ENCODE data around the gene DMBX1. TPM values are rescaled to one million over a fixed set of nuclear protein-coding genes. Genes with fewer than 3 reads are reported as not detected.

The DMBX1 gene
- total RNA-seq, 5 donors from 2014 or later (not counting 1 experiment from before 2014, with no cell fraction given), result not detected

- 15% methylated on average over 28 of the region's 58 CpGs for WGBS (ENCODE audit: insufficient coverage)
- Histone ChIP-seq H3K4me1 (ENCODE audit: control insufficient read depth in 1 of 2, extremely low read depth in 1 of 2, insufficient read depth in 2 of 2, low read length in 2 of 2) (peaks cover 0 to 24% of the 10 kb centered on the region in 2 experiments), H3K27ac (ENCODE audit: low read length) (no peak overlapping the region), H3K9me3 (no peaks in the 10 kb centered on the region), H3K4me3 (ENCODE audit: control insufficient read depth in 1 of 2, extremely low read depth in 1 of 2, low read length in 1 of 2) (no peak overlapping the region), H3K27me3 (replicated peaks in 1 of 2; ENCODE audit: control insufficient read depth in 2 of 2, extremely low read depth in 1 of 2, insufficient read depth in 2 of 2, low read length in 1 of 2) (peaks cover 22 to 78% of the 10 kb centered on the region in 2 experiments), H3K36me3 (ENCODE audit: control insufficient read depth in 2 of 2, extremely low read depth in 1 of 2, insufficient read depth in 1 of 2, low read length in 1 of 2) (no peaks in the 10 kb centered on the region)
- CTCF ChIA-PET, result no interaction called here
- peaks cover 20 to 21% (median 21%) of the 10 kb centered on the region in 3 donors for H3K4me1 Mint-ChIP-seq
- no peak overlapping the region for H3K27ac Mint-ChIP-seq
- peaks cover 46 to 78% of the 10 kb centered on the region in 2 donors for H3K27me3 Mint-ChIP-seq
- POLR2A ChIA-PET, result no interaction called here
- DNase-seq (no peak), ATAC-seq (replicated peaks in 1 of 4) (no peak)
- no peaks in the 10 kb centered on the region for H3K9me3 Mint-ChIP-seq
- no peak overlapping the region for H3K4me3 Mint-ChIP-seq
- no peaks in the 10 kb centered on the region for H3K36me3 Mint-ChIP-seq
Measured at GRCh38 chr1:46485564-46486431, 3.8 kb upstream of the DMBX1 start.

- POLR2A ChIA-PET, result no interaction called here
- H3K36me3 ChIP-seq (ENCODE audit: control insufficient read depth in 2 of 2, extremely low read depth in 1 of 2, insufficient read depth in 1 of 2, low read length in 1 of 2), result no peaks in the 10 kb centered on the region
- no peak overlapping the region for H3K27ac Mint-ChIP-seq
- H3K9me3 ChIP-seq, result no peaks in the 10 kb centered on the region
- no peak overlapping the region for H3K4me3 ChIP-seq (ENCODE audit: control insufficient read depth in 1 of 2, extremely low read depth in 1 of 2, low read length in 1 of 2)
- H3K9me3 Mint-ChIP-seq, result no peaks in the 10 kb centered on the region
- peaks cover 20 to 21% (median 21%) of the 10 kb centered on the region in 3 donors for H3K4me1 Mint-ChIP-seq
- no peak overlapping the region for H3K4me3 Mint-ChIP-seq
- ATAC-seq (replicated peaks in 1 of 4) (no peak), DNase-seq (no peak)
- H3K36me3 Mint-ChIP-seq, result no peaks in the 10 kb centered on the region
- CTCF ChIA-PET, result no interaction called here
- H3K27me3 Mint-ChIP-seq, result peaks cover 48 to 78% of the 10 kb centered on the region in 2 donors
- peaks cover 19 to 81% of the 10 kb centered on the region in 2 experiments for H3K27me3 ChIP-seq (replicated peaks in 1 of 2; ENCODE audit: control insufficient read depth in 2 of 2, extremely low read depth in 1 of 2, insufficient read depth in 2 of 2, low read length in 1 of 2)
- H3K27ac ChIP-seq (ENCODE audit: low read length), result no peak overlapping the region
- H3K4me1 ChIP-seq (ENCODE audit: control insufficient read depth in 1 of 2, extremely low read depth in 1 of 2, insufficient read depth in 2 of 2, low read length in 2 of 2), result peaks cover 0 to 27% of the 10 kb centered on the region in 2 experiments
- WGBS (ENCODE audit: insufficient coverage), result 60% methylated on average over 1 of the region's 8 CpGs
Measured at GRCh38 chr1:46486432-46487015, 3.1 kb upstream of the DMBX1 start.

GRCh38 chr1:46487818-46488218 is 1.8 kb upstream of the DMBX1 start:
- peaks cover 20 to 24% (median 21%) of the 10 kb centered on the region in 3 donors for H3K4me1 Mint-ChIP-seq
- peaks cover 0 to 27% of the 10 kb centered on the region in 2 experiments for H3K4me1 ChIP-seq (ENCODE audit: control insufficient read depth in 1 of 2, extremely low read depth in 1 of 2, insufficient read depth in 2 of 2, low read length in 2 of 2)
- WGBS (ENCODE audit: insufficient coverage), result 40% methylated on average over 1 of the region's 7 CpGs
- no peak overlapping the region for H3K27ac ChIP-seq (ENCODE audit: low read length)
- H3K36me3 Mint-ChIP-seq, result no peaks in the 10 kb centered on the region
- H3K9me3 Mint-ChIP-seq, result no peaks in the 10 kb centered on the region
- no peak overlapping the region for H3K4me3 ChIP-seq (ENCODE audit: control insufficient read depth in 1 of 2, extremely low read depth in 1 of 2, low read length in 1 of 2)
- no peaks in the 10 kb centered on the region for H3K36me3 ChIP-seq (ENCODE audit: control insufficient read depth in 2 of 2, extremely low read depth in 1 of 2, insufficient read depth in 1 of 2, low read length in 1 of 2)
- H3K27ac Mint-ChIP-seq, result peak overlapping the region in 1 of 2 donors; percentile 11
- H3K4me3 Mint-ChIP-seq, result no peak overlapping the region
- peaks cover 27 to 92% of the 10 kb centered on the region in 2 experiments for H3K27me3 ChIP-seq (replicated peaks in 1 of 2; ENCODE audit: control insufficient read depth in 2 of 2, extremely low read depth in 1 of 2, insufficient read depth in 2 of 2, low read length in 1 of 2)
- peaks cover 56 to 85% of the 10 kb centered on the region in 2 donors for H3K27me3 Mint-ChIP-seq
- POLR2A ChIA-PET, result interaction anchor here in 1 of 2 donors (0.6 kb wide), 1 partner anchor 231 kb away, joined by 8 read pairs; no protein-coding TSS in a partner anchor
- peak in 1 of 35 experiments; percentile 11 for DNase-seq
- no peak for ATAC-seq (replicated peaks in 1 of 4)
- no peaks in the 10 kb centered on the region for H3K9me3 ChIP-seq
- CTCF ChIA-PET, result no interaction called here

- no peaks in the 10 kb centered on the region for H3K36me3 ChIP-seq (ENCODE audit: control insufficient read depth in 2 of 2, extremely low read depth in 1 of 2, insufficient read depth in 1 of 2, low read length in 1 of 2)
- peaks cover 30 to 96% of the 10 kb centered on the region in 2 experiments for H3K27me3 ChIP-seq (replicated peaks in 1 of 2; ENCODE audit: control insufficient read depth in 2 of 2, extremely low read depth in 1 of 2, insufficient read depth in 2 of 2, low read length in 1 of 2)
- H3K9me3 ChIP-seq, result no peaks in the 10 kb centered on the region
- Mint-ChIP-seq H3K27me3 (peaks cover 58 to 84% of the 10 kb centered on the region in 2 donors), H3K4me3 (peak overlapping the region; percentile 70 to 90 (median 76)), H3K4me1 (peaks cover 20 to 24% (median 21%) of the 10 kb centered on the region in 3 donors), H3K9me3 (no peaks in the 10 kb centered on the region), H3K36me3 (no peaks in the 10 kb centered on the region), H3K27ac (no peak overlapping the region)
- ChIA-PET CTCF (no interaction called here), POLR2A (interaction anchor here in 1 of 2 donors (0.6 kb wide), 1 partner anchor 230 kb away, joined by 8 read pairs; no protein-coding TSS in a partner anchor)
- peaks cover 0 to 27% of the 10 kb centered on the region in 2 experiments for H3K4me1 ChIP-seq (ENCODE audit: control insufficient read depth in 1 of 2, extremely low read depth in 1 of 2, insufficient read depth in 2 of 2, low read length in 2 of 2)
- H3K27ac ChIP-seq (ENCODE audit: low read length), result no peak overlapping the region
- H3K4me3 ChIP-seq (ENCODE audit: control insufficient read depth in 1 of 2, extremely low read depth in 1 of 2, low read length in 1 of 2), result no peak overlapping the region
- WGBS (ENCODE audit: insufficient coverage), result 19% methylated on average over 22 of the region's 24 CpGs
- DNase-seq (no peak), ATAC-seq (replicated peaks in 1 of 4) (no peak)
Measured at GRCh38 chr1:46488343-46489168, 1.1 kb upstream of the DMBX1 start.

GRCh38 chr1:46489169-46489637 is 433 bp upstream of the DMBX1 start:
- WGBS (ENCODE audit: insufficient coverage), result under 1% methylated on average over 34 of the region's 35 CpGs
- POLR2A ChIA-PET, result no interaction called here

GRCh38 chr1:46490406-46490655 is 695 bp downstream of the DMBX1 start:
- Histone ChIP-seq H3K4me1 (ENCODE audit: control insufficient read depth in 1 of 2, extremely low read depth in 1 of 2, insufficient read depth in 2 of 2, low read length in 2 of 2) (peaks cover 0 to 27% of the 10 kb centered on the region in 2 experiments), H3K9me3 (no peaks in the 10 kb centered on the region), H3K27ac (ENCODE audit: low read length) (no peak overlapping the region), H3K4me3 (ENCODE audit: control insufficient read depth in 1 of 2, extremely low read depth in 1 of 2, low read length in 1 of 2) (no peak overlapping the region), H3K36me3 (ENCODE audit: control insufficient read depth in 2 of 2, extremely low read depth in 1 of 2, insufficient read depth in 1 of 2, low read length in 1 of 2) (no peaks in the 10 kb centered on the region), H3K27me3 (replicated peaks in 1 of 2; ENCODE audit: control insufficient read depth in 2 of 2, extremely low read depth in 1 of 2, insufficient read depth in 2 of 2, low read length in 1 of 2) (peaks cover 33 to 95% of the 10 kb centered on the region in 2 experiments)
- ATAC-seq (replicated peaks in 1 of 4) (no peak), DNase-seq (no peak)
- 7% methylated on average over 23 of the region's 25 CpGs for whole genome bisulfite sequencing (ENCODE audit: insufficient coverage)
- Mint-ChIP-seq H3K4me1 (peaks cover 20 to 24% (median 21%) of the 10 kb centered on the region in 3 donors), H3K9me3 (no peaks in the 10 kb centered on the region), H3K4me3 (peak overlapping the region in 1 of 3 donors; percentile 90), H3K27ac (no peak overlapping the region), H3K36me3 (no peaks in the 10 kb centered on the region), H3K27me3 (peaks cover 60 to 85% of the 10 kb centered on the region in 2 donors)
- ChIA-PET POLR2A (no interaction called here), CTCF (no interaction called here)

More at GRCh38 chr1:46489169-46489637, 433 bp upstream of the DMBX1 start:
- peaks cover 20 to 24% (median 21%) of the 10 kb centered on the region in 3 donors for H3K4me1 Mint-ChIP-seq
- CTCF ChIA-PET, result interaction anchor here in 1 of 2 donors (0.6 kb wide), 1 partner anchor 169 kb away, joined by 3 read pairs; no protein-coding TSS in a partner anchor
- peaks cover 62 to 85% of the 10 kb centered on the region in 2 donors for H3K27me3 Mint-ChIP-seq
- no peaks in the 10 kb centered on the region for H3K9me3 ChIP-seq
- no peaks in the 10 kb centered on the region for H3K9me3 Mint-ChIP-seq
- no peak overlapping the region for H3K27ac Mint-ChIP-seq
- H3K36me3 Mint-ChIP-seq, result no peaks in the 10 kb centered on the region
- H3K27me3 ChIP-seq (replicated peaks in 1 of 2; ENCODE audit: control insufficient read depth in 2 of 2, extremely low read depth in 1 of 2, insufficient read depth in 2 of 2, low read length in 1 of 2), result peaks cover 28 to 96% of the 10 kb centered on the region in 2 experiments
- H3K4me3 ChIP-seq (ENCODE audit: control insufficient read depth in 1 of 2, extremely low read depth in 1 of 2, low read length in 1 of 2), result no peak overlapping the region
- H3K36me3 ChIP-seq (ENCODE audit: control insufficient read depth in 2 of 2, extremely low read depth in 1 of 2, insufficient read depth in 1 of 2, low read length in 1 of 2), result no peaks in the 10 kb centered on the region
- no peak overlapping the region for H3K27ac ChIP-seq (ENCODE audit: low read length)
- peak; percentile 26 to 57 (median 42) for ATAC-seq (replicated peaks in 1 of 4)
- H3K4me1 ChIP-seq (ENCODE audit: control insufficient read depth in 1 of 2, extremely low read depth in 1 of 2, insufficient read depth in 2 of 2, low read length in 2 of 2), result peaks cover 0 to 27% of the 10 kb centered on the region in 2 experiments
- H3K4me3 Mint-ChIP-seq, result peak overlapping the region; percentile 70 to 90 (median 76)
- peak in 3 of 35 experiments; percentile 7 to 12 (median 8) for DNase-seq

All from T-cell (primary cell).